ENCODE results near the gene GH2.
"Not testable (repeated sequence)": the region's sequence is repeated elsewhere in the genome, so short reads cannot be mapped to it uniquely, and the experiment has no call there.

Gene GH2

GRCh38 chr17:63911041-63911635, 29.4 kb upstream of the GH2 start, which contains the start of gene CSHL1:
TSS of gene CSHL1 (minus strand) at chr17:63911258. CDS start at chr17:63911196, 62 bp downstream.
- no peak for DNase-seq (ENCODE audit: low read depth in 3 of 3, low spot score in 1 of 3)

- no peak for DNase-seq (ENCODE audit: low read depth in 3 of 3, low spot score in 1 of 3)
Observed at GRCh38 chr17:63910096-63910495, 28.4 kb upstream of the GH2 start.

DNA sequence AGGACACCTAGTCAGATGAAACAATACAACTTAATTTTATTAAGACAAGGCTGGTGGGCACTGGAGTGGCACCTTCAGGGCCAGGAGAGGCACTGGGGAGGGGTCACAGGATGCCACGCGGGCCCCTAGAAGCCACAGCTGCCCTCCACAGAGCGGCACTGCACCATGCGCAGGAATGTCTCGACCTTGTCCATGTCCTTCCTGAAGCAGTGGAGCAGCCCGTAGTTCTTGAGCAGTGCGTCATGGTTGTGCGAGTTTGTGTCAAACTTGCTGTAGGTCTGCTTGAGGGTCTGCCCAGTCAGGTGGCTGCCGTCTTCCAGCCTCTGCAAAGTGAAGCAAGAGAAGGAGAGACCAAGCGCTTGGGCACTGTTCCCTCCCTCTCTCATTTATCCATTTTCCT, 27.8 kb upstream of the GH2 start:
- not testable (repeated sequence) for DNase-seq (ENCODE audit: low read depth in 3 of 3, low spot score in 1 of 3)

DNA sequence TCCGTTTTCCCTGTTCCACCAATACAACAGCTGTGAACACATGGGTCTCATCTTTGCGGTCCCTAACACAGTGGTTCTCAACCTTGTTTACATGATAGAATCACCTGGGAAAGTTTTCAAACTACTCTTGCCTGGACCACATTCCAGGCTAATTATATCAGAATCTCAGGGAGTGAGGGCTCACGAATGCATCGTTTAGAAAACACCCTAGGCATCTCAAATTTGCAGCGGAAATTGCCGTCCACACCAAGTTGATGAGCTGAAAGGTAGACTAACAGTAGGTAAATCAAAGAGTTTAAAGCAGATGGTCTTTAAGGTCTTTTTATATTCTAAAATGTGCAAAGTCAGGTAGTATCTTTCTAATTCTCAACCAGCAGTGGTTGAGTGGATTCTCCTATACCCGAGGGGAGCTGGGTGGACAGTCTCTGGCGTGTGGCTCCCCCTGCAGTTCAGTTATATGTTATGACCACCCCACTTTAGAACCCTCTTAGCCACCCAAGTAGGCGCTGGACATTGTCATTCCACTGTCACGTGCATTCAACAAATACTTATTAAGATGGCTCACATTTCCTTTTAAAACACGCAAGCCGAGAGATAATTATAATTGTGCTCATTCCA, 25.5 kb upstream of the GH2 start:
- DNase-seq (ENCODE audit: low read depth in 3 of 3, low spot score in 1 of 3), result not testable (repeated sequence)

DNA sequence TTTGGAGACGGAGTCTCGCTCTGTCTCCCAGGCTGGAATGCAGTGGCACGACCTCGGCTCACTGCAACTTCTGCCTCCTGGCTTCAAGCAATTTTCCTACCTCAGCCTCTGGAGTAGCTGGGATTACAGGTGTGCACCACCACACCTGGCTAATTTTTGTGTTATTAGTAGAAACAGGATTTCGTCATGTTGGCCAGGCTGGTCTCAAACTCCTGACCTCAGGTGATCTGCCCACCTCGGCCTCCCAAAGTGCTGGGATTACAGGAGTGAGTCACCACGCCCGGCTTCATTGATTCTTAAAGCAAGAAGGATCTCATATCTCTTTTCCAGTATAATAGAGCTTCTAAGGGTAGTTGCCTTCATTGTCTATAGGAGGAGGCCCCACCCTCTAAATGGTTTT, 23.1 kb upstream of the GH2 start:
- not testable (repeated sequence) for DNase-seq (ENCODE audit: low read depth in 3 of 3, low spot score in 1 of 3)

DNA sequence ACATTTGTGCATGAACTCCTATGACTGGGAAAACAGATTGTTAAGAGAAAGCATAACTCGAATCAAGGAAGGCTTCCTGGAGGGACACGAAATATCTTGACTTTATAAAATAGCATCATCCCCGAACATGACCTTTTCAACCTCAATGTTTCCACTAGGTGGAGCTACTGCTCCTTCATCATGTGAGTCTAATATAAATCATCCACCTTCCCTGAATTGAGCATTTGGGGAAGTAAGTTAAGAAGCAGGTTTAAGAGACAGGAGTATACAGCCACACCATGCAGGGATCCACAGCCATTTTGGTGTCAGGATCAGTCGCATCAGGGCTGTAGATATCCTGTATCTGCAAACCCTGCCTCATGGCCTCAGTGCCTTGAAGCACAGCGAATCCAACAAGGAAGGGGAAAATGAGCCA, 22.1 kb upstream of the GH2 start:
- DNase-seq (ENCODE audit: low read depth in 3 of 3, low spot score in 1 of 3), result not testable (repeated sequence)

GRCh38 chr17:63901971-63902370, 20.2 kb upstream of the GH2 start:
- not testable (repeated sequence) for DNase-seq (ENCODE audit: low read depth in 3 of 3, low spot score in 1 of 3)

DNA sequence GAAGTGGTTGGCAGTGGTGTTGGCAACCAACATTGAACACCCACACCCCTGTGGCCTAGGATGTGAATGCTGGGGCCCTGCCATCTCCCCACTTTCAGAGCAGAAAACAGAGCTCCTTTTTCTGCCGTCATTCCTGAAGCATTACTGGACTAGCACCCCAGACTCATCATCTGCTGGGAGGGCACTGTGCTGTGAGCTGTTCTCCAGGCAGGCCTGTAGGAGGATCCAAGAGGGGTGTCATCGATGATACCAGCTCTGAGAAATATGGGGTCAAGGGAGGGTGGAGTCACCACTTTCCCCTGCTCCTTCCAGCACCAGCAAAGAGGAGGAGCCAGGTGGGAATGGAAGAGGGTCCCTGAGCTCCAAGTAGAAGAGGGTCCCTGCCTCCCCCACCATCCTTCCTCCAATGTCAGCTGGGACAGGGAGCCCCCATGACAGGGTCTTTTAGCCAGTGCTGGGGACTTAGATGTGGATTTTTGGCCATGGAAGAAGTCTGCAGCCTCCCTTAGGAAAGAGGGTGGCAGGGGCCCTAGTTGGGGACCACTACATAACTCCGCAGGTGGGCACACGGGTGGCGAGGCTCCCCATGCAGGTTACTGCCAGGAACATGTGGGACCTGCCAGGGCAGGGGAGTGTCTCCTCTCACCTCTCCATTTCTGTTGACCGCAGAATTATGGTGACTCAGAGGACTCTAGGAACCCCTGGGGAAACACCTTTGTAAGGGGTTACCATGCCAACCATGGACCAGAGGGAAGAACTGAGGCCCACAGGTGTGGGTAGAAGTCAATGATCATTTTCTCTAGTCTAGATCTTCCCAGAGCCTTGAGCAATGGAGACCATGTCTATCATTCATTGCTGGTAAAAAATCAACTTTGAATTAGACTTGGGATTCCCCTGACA, 17.4 kb upstream of the GH2 start:
- not testable (repeated sequence) for DNase-seq (ENCODE audit: low read depth in 3 of 3, low spot score in 1 of 3)

- not testable (repeated sequence) for DNase-seq (ENCODE audit: low read depth in 3 of 3, low spot score in 1 of 3)
Observed at GRCh38 chr17:63896524-63897354, 15.0 kb upstream of the GH2 start, which contains the start of gene CSH1. TSS of gene CSH1 (minus strand) at chr17:63896574. CDS start at chr17:63896511, 63 bp downstream.

DNA sequence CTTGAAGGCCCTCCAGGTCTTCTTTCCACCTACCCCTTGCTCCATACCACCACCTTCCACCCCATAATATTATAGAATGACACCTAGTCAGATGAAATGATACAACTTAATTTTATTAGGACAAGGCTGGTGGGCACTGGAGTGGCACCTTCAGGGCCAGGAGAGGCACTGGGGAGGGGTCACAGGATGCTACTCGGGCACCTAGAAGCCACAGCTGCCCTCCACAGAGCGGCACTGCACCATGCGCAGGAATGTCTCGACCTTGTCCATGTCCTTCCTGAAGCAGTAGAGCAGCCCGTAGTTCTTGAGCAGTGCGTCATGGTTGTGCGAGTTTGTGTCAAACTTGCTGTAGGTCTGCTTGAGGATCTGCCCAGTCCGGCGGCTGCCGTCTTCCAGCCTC, 13.1 kb upstream of the GH2 start:
- not testable (repeated sequence) for DNase-seq (ENCODE audit: low read depth in 3 of 3, low spot score in 1 of 3)

DNA sequence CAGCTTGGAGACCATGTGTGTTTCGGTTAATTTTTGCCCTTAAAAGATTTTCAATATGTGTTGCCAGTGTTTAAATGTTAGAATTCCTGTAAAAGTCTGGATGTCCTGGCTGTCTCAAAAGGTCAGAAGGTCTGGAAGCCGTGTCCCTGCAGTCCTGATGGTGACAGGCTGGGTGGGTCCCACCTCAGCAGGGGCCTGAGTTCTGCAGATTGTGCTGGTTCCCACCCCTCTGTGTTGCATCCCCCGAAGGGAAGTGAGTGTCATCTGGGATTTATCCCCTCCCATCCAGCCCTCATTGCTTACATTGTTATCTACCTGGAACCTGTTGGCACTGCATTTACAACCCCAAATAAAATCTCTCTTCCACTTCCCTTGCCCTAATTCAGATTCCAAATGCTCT, 12.3 kb upstream of the GH2 start:
- not testable (repeated sequence) for DNase-seq (ENCODE audit: low read depth in 3 of 3, low spot score in 1 of 3)

GRCh38 chr17:63892316-63893037, 10.7 kb upstream of the GH2 start:
- DNase-seq (ENCODE audit: low read depth in 3 of 3, low spot score in 1 of 3), result not testable (repeated sequence)

DNA sequence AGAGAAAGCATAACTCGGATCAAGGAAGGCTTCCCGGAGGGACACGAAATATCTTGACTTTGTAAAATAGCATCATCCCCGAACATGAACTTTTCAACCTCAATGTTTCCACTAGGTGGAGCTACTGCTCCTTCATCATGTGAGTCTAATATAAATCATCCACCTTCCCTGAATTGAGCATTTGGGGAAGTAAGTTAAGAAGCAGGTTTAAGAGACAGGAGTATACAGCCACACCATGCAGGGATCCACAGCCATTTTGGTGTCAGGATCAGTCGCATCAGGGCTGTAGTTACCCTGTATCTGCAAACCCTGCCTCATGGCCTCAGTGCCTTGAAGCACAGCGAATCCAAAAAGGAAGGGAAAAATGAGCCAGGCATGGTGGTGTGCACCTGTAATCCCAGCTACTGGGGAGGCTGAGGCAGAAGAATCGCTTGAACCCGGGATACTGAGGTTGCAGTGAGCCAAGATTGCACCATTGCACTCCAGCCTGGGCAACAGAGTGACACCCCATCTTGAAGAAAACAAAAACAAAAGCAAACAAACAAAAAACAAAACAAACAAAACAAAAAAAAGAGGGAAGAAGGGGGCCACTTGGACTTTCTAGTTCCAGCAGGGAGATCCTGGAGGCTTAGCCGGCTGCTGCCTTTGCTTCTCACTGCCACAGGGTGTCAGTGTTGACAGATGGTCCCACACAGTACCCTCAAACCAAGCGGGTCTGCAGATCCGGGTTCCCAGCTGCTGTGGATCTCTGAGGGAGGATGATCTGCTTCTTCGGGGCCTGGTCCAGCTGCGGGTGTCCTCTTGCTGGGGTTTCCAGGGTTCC, 7.5 kb upstream of the GH2 start:
- DNase-seq (ENCODE audit: low read depth in 3 of 3, low spot score in 1 of 3), result not testable (repeated sequence)

GRCh38 chr17:63885119-63885518, 3.4 kb upstream of the GH2 start:
- not testable (repeated sequence) for DNase-seq (ENCODE audit: low read depth in 3 of 3, low spot score in 1 of 3)

DNA sequence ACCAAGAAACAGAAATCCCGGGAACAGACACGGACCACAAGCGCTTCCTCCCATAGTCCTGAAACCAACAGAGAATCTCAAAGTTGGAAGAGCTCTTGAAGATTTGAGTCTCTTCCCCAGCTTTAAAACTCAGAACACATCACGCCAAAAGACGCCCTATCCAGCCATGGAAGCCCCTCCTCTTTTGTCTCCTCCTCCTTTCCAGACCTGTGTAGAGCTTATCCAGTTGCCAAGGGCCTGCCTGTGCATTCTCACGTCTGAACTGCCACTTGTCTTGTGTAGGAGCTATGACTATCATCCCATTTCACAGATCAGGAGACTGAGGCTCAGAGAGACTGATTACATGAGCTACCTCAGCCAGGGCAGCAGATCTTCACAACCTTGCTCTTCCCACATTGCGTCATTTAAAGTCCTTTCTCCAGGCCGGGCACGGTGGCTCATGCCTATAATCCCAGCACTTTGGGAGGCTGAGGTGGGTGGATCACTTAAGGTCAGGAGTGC, 932 bp upstream of the GH2 start:
- not testable (repeated sequence) for DNase-seq (ENCODE audit: low read depth in 3 of 3, low spot score in 1 of 3)

DNA sequence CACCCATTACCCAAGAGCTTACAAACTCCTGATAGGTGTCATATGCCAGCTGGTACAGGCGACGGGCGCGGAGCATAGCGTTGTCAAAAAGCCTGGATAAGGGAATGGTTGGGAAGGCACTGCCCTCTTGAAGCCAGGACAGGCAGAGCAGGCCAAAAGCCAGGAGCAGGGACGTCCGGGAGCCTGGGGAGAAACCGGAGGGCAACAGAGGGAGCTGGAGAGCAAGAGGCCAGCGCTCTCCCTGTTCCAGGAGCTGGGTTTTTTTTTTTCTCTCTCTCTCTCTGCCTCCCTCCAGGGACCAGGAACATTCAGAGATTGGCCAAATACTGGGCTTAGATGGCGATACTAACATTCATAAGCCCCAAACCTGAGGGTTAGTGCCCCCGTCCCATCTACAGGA, 407 bp downstream of the GH2 start:
- DNase-seq (ENCODE audit: low read depth in 3 of 3, low spot score in 1 of 3), result not testable (repeated sequence)

GRCh38 chr17:63880706-63881105, 1.0 kb downstream of the GH2 start:
- no peak for DNase-seq (ENCODE audit: low read depth in 3 of 3, low spot score in 1 of 3)

DNA sequence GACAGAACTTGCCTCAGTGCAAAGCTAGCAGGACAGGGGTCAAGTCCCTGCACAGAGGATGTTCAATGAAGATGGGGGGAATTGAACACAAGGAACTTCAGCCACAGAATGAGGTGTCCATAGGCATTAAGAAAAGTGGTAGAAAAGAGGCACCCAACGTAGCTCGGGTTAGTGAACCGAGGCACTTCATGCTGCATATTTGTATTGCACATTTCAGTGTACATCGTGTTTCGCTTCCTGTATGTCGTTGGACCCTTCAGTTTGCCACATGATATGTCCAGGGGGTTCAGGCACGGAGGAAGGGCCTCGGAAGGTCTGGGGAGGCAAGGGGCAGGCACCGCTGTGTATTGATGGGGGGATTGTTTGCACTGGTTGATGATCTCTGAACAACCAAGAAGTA, 3.3 kb downstream of the GH2 start:
- not testable (repeated sequence) for DNase-seq (ENCODE audit: low read depth in 3 of 3, low spot score in 1 of 3)

GRCh38 chr17:63874693-63875092, 7.1 kb downstream of the GH2 start:
- DNase-seq (ENCODE audit: low read depth in 3 of 3, low spot score in 1 of 3), result not testable (repeated sequence)
